ENCODE results near the gene TNFAIP8. TPM values are rescaled to one million over a fixed set of nuclear protein-coding genes. Genes with fewer than 3 reads are reported as not detected.

Gene TNFAIP8
- total RNA-seq, result 10 to 100 TPM; 37.2 to 49.1 (median 43.3) TPM

DNA sequence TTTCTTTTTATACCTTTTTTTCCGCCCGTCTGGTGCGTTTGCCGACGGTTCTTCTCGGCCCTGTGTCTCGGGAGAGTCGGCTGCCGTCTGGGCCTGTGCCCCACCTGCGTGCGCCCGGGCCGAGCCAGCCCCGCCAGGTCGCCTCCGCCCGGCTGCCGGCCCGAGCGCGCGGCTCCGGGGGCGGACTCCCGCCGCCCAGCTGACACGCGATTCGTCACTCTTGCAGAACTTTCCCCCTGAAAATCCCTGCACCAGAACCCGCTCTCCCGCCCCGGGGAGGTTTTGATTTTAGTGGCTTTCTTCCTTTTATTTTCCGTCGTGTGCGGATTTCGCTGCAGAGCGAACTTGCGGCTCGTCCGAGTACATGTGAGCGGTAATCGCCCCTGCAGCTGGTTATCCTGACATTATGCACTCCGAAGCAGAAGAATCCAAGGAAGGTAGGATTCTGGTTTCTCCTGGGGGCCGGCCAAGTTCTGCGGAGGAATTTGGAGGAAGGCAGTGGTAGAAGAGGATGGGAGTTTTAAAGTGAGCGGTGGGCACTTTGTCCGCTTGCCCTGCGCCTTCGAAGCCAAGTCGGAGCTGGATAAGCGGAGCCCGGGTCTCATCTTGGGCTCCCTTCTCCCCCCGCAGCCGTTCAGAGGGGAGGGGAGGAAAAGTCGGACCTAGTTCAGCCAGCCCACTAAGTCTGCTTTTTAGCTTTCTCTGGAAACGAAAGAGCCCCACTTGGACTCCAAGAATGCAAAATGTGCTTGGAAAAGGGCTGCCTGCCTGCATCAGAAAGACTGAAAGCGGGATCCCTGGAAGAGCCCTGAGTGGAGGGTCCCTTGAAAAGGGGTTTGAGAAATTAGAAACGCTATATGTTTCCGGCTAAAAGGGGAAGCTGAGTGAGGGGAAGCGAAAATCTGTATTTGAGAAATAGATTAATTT lies at the start of gene TNFAIP8:
Gene TNFAIP8, plus strand, starts transcription at position 335 of the 927 bp plus-strand sequence. Its CDS starts 72 bp downstream, at position 407.
- Histone ChIP-seq H3K4me3 (peak within 1 kb of the TSS; percentile 57), H3K27ac (peak within 1 kb of the TSS; percentile 70), H3K36me3 (no peaks in the 10 kb centered on the region), H3K9me3 (no peaks in the 10 kb centered on the region), H3K27me3 (no peaks in the 10 kb centered on the region), H3K4me1 (peaks cover 61% of the 10 kb centered on the region)
- peak in 1 of 2 donors; percentile 75 for DNase-seq (ENCODE audit: low spot score in 2 of 2)
- TF ChIP-seq POLR2A (IDR thresholded peaks at IDR 0.05), result peak in 1 of 2 donors; percentile 19
- no peak for TF ChIP-seq EP300 (IDR thresholded peaks at IDR 0.05)
- WGBS, result 2% methylated on average over 57 of the region's 60 CpGs

- H3K4me3 ChIP-seq, result no peak overlapping the region
- H3K27ac ChIP-seq, result no peak overlapping the region
- H3K36me3 ChIP-seq, result no peaks in the 10 kb centered on the region
- TF ChIP-seq CTCF (IDR thresholded peaks at IDR 0.05), result no peak
- H3K9me3 ChIP-seq, result no peaks in the 10 kb centered on the region
- peaks cover 29% of the 10 kb centered on the region for H3K4me1 ChIP-seq
- WGBS, result 80% methylated on average over 3 of the region's 3 CpGs
- DNase-seq (ENCODE audit: low spot score in 2 of 2), result no peak
- no peaks in the 10 kb centered on the region for H3K27me3 ChIP-seq
Measured at GRCh38 chr5:119307170-119307569, 48.6 kb upstream of the TNFAIP8 start.

DNA sequence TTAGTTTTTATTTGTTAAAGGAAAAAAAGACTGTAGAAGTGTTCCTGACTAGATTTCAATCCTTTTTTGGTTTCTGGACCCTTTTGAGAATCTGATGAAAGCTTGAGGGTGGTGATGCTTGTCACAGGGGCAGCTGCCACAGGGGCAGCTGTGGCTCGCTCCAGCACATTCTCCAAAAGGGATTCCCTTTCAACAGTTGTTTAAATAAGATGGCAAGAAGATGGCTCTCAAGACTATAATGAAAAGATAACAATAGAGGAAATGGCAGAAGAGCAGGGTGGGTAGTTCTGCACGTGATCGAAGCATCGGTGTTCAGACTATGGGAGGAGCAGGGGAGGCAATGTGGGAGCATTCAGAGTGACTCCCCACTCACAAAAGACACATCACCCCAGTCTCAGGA lies 46.5 kb upstream of the TNFAIP8 start:
- 81% methylated on average over 4 of the region's 4 CpGs for WGBS
- H3K27ac ChIP-seq, result no peak overlapping the region
- peaks cover 9% of the 10 kb centered on the region for H3K4me1 ChIP-seq

GRCh38 chr5:119311688-119312087 lies 44.1 kb upstream of the TNFAIP8 start:
- Histone ChIP-seq H3K36me3 (no peaks in the 10 kb centered on the region), H3K27me3 (no peaks in the 10 kb centered on the region), H3K9me3 (no peaks in the 10 kb centered on the region), H3K4me3 (no peak overlapping the region), H3K27ac (no peak overlapping the region), H3K4me1 (peaks cover 13% of the 10 kb centered on the region)
- no peak for DNase-seq (ENCODE audit: low spot score in 2 of 2)
- 89% methylated on average over 2 of the region's 2 CpGs for WGBS
- TF ChIP-seq POLR2AphosphoS5 (IDR thresholded peaks at IDR 0.05), result no peak

More for the DNA sequence above, 46.5 kb upstream of the TNFAIP8 start:
- no peak overlapping the region for H3K4me3 ChIP-seq
- no peaks in the 10 kb centered on the region for H3K9me3 ChIP-seq
- no peaks in the 10 kb centered on the region for H3K36me3 ChIP-seq
- DNase-seq (ENCODE audit: low spot score in 2 of 2), result no peak
- no peak for TF ChIP-seq EP300 (IDR thresholded peaks at IDR 0.05)
- TF ChIP-seq POLR2A (IDR thresholded peaks at IDR 0.05), result no peak
- TF ChIP-seq CTCF (IDR thresholded peaks at IDR 0.05), result no peak
- no peak for TF ChIP-seq POLR2AphosphoS5 (IDR thresholded peaks at IDR 0.05)
- no peaks in the 10 kb centered on the region for H3K27me3 ChIP-seq

GRCh38 chr5:119312403-119312802 lies 43.4 kb upstream of the TNFAIP8 start:
- DNase-seq (ENCODE audit: low spot score in 2 of 2), result no peak
- no peak overlapping the region for H3K4me3 ChIP-seq
- 87% methylated on average over 5 of the region's 5 CpGs for WGBS
- no peak overlapping the region for H3K27ac ChIP-seq
- no peaks in the 10 kb centered on the region for H3K27me3 ChIP-seq
- TF ChIP-seq CTCF (IDR thresholded peaks at IDR 0.05), result no peak
- TF ChIP-seq POLR2A (IDR thresholded peaks at IDR 0.05), result no peak
- TF ChIP-seq EP300 (IDR thresholded peaks at IDR 0.05), result no peak
- no peak for TF ChIP-seq POLR2AphosphoS5 (IDR thresholded peaks at IDR 0.05)
- peaks cover 13% of the 10 kb centered on the region for H3K4me1 ChIP-seq
- no peaks in the 10 kb centered on the region for H3K9me3 ChIP-seq
- no peaks in the 10 kb centered on the region for H3K36me3 ChIP-seq

GRCh38 chr5:119313197-119313596 lies 42.6 kb upstream of the TNFAIP8 start:
- DNase-seq (ENCODE audit: low spot score in 2 of 2), result no peak
- WGBS, result 89% methylated on average over 1 of the region's 1 CpG
- Histone ChIP-seq H3K27ac (no peak overlapping the region), H3K36me3 (no peaks in the 10 kb centered on the region), H3K9me3 (no peaks in the 10 kb centered on the region), H3K4me1 (peaks cover 13% of the 10 kb centered on the region), H3K4me3 (no peak overlapping the region), H3K27me3 (no peaks in the 10 kb centered on the region)
- TF ChIP-seq CTCF (IDR thresholded peaks at IDR 0.05) (no peak), POLR2AphosphoS5 (IDR thresholded peaks at IDR 0.05) (no peak), POLR2A (IDR thresholded peaks at IDR 0.05) (no peak), EP300 (IDR thresholded peaks at IDR 0.05) (no peak)

Measured in suprapubic skin (tissue), 4 donors.